NCI-H2107 (cell line): Measurements from ENCODE around the gene PHC2.

Source experiments
- DNase-seq: peaks from one replicate; lab custom pipeline; 2025; lab: John Stamatoyannopoulos, UW

Gene PHC2

GRCh38 chr1:33430692-33431593 is at the start of gene PHC2:
Gene PHC2 (minus strand): TSS chr1:33431095. CDS start chr1:33375539, 55,556 bp downstream.
- peak; percentile 98 for DNase-seq

- no peak for DNase-seq
Observed at GRCh38 chr1:33477451-33477850, 46.6 kb upstream of the PHC2 start.

- no peak for DNase-seq
Observed at GRCh38 chr1:33473900-33474299, 43.0 kb upstream of the PHC2 start.

- peak; percentile 98 for DNase-seq
Observed at GRCh38 chr1:33472269-33472980, 41.5 kb upstream of the PHC2 start, which contains the start of gene ZSCAN20. Gene ZSCAN20 (plus strand): TSS chr1:33472645. CDS start chr1:33479289, 6,644 bp downstream.

- DNase-seq = no peak
Observed at GRCh38 chr1:33471416-33471815, 40.5 kb upstream of the PHC2 start.

- DNase-seq = peak; percentile 90
Observed at GRCh38 chr1:33470495-33471012, 39.7 kb upstream of the PHC2 start.

- no peak for DNase-seq
Observed at GRCh38 chr1:33469691-33470090, 38.8 kb upstream of the PHC2 start.

GRCh38 chr1:33468967-33469366 is 38.1 kb upstream of the PHC2 start:
- DNase-seq = no peak

GRCh38 chr1:33468531-33468930 is 37.6 kb upstream of the PHC2 start:
- no peak for DNase-seq

GRCh38 chr1:33468011-33468410 is 37.1 kb upstream of the PHC2 start:
- DNase-seq = no peak

- no peak for DNase-seq
Observed at GRCh38 chr1:33466159-33466558, 35.3 kb upstream of the PHC2 start.

- DNase-seq = no peak
Observed at GRCh38 chr1:33465316-33465715, 34.4 kb upstream of the PHC2 start.

GRCh38 chr1:33464552-33464951 is 33.7 kb upstream of the PHC2 start:
- no peak for DNase-seq

- DNase-seq = no peak
Observed at GRCh38 chr1:33462405-33463164, 31.7 kb upstream of the PHC2 start.

GRCh38 chr1:33460947-33461629 is 30.2 kb upstream of the PHC2 start:
- DNase-seq = no peak

GRCh38 chr1:33460144-33460543 is 29.2 kb upstream of the PHC2 start:
- no peak for DNase-seq

- no peak for DNase-seq
Observed at GRCh38 chr1:33459691-33460090, 28.8 kb upstream of the PHC2 start.

- DNase-seq = no peak
Observed at GRCh38 chr1:33456502-33456886, 25.6 kb upstream of the PHC2 start.

- peak; percentile 31 for DNase-seq
Observed at GRCh38 chr1:33455539-33456501, 24.9 kb upstream of the PHC2 start.

GRCh38 chr1:33454646-33455282 is 23.9 kb upstream of the PHC2 start:
- no peak for DNase-seq
